HK-2 (cell line): ENCODE data around the gene DMPK.
A peak's percentile ranks its signal among the peaks of the same experiment; 100 is the strongest.
"Not testable (repeated sequence)": the region's sequence is repeated elsewhere in the genome, so short reads cannot be mapped to it uniquely, and the experiment has no call there.

Experiments used
- DNase-seq: peaks from one replicate; pipeline ENCODE4 v3.0.0-alpha.2; 2018; ENCODE audit not compliant: unreplicated experiment

DMPK gene

DNA sequence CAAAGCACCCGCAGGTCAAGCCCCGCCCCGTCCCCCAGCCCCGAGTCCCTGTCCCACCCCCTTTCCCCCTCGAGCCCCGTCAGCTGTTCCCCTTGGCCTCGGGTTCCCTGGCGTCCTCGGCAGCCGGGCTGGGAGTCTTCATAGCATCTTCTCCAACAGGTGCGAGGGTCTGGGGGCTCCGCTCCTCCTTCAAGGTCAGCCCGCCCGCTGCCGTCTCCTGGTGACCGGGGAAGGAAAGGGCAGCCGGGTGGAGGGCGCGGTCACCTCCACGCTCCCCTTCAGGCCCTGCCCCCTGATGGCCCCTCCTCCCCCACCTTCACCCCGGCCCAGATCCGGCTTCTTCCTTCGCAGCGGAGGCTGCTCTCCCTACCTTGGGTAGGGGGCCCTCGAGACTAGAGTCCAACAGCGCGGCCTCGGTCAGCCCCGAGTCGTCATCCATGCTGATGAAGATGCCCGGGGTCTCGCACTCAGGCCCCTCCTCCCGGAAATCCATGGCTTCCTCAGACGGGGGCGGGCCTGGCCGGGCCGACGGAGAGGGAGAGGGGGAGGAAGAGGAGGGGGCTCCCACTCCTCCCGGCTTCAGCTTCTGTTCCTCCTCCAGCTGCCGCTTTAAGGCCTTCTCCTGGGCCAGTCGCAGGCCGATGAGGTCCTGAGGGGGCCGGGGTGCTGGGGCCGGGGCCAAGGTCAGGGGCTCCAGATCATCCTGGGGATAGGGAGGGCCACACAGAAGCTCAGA is 33.4 kb upstream of the DMPK start:
- no peak for DNase-seq

GRCh38 chr19:45814851-45815480 is 32.7 kb upstream of the DMPK start, which contains the start of gene RSPH6A:
Gene RSPH6A, minus strand, starts transcription at chr19:45815308. Its CDS starts 132 bp downstream, at chr19:45815176.
- DNase-seq = no peak

DNA sequence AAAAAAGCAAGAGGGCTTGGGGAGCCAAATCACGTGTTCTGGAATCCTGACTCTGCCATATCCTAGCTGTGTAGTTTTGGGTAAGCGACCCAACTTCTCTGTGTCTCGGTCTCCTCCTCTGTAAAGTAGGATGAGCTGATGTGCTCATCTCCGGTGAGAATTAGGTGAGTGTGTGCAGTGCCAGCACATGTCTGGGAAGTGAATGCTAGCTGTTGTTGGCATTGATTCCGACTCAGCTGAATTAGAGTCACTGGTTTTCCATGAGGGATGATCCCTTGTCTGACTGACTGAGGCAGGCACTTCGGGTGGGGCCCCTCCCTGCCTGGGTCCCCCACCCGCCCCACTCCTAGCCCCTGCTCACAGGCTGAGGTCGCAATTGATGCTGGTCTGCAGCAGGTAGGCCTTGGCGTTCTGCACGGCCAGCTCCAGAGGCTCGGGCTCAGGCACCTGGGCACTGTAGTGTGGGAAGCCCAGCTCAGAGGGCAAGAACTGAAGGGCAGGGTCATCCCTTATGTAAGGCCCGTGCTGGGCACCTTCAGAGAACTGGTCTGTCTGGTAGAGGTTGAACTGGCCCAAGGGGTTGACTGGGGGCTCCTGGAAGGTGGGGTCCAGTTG is 32.0 kb upstream of the DMPK start:
- DNase-seq = no peak

GRCh38 chr19:45812297-45812696 is 30.0 kb upstream of the DMPK start:
- DNase-seq = no peak

DNA sequence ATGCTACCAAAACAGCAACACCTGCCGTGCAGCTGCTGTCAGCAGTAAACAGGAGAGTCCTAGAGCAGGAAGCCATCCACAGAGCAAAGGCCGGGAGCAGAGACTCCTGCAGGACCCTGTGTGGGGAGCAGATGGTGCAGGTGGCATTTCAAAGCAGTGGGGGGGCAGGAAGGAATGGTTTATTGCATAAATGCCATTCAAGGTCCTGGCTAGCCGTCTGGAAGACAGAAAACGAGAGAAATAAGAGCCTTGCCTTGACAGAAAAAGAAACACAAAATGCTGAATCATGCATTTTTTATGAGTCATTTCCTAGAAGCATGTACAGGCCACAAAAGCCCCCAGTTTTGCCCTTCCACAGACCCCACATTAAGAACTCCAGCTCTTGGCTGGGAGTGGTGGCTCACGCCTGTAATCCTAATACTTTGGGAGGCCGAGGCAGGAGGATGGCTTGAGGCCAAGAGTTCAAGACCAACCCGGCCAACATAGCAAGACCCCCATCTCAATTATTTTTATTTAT is 27.4 kb upstream of the DMPK start:
- DNase-seq = no peak

GRCh38 chr19:45805719-45806118 is 23.4 kb upstream of the DMPK start:
- no peak for DNase-seq

- no peak for DNase-seq
Observed at GRCh38 chr19:45804959-45805230, 22.6 kb upstream of the DMPK start.

DNA sequence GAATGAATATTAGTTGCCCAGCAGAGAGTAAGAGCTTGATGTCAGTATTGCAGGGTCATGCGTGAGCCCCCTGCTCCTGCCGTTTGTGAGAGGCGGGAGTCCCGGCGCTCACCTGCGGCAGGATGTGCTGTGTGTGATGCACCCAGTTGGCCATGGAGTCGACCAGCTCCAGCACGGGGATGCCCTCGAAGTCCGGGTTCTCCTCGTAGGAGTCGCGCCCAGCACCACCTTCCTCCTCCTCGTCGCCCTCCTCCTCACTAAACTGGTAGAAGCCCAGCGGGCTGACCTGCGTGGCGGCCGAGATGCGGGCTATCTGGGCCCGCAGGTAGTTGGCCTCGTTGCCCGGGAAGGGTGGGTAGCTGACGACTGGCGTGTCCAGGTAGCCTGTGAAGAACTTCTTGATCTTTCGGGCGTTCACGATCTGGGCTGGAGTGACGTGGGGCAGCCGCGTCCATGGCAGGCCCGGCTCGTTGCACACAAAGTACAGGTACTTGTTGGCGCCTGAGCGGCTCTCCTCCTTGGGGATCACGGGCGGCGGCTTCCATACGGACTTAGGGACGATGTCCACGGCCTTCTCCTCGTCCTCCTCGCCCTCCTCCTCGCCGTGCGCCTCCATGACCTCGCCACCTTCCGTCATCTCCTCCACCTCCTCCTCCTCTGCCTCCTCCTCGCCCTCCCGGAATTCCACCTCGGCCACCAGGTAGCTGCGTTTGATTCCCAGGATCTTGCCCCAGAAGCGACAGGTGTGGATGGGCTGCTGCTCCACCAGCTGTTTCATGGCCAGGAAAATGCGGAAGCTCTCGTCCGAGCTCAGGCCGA is 22.1 kb upstream of the DMPK start:
- DNase-seq = no peak

GRCh38 chr19:45801603-45802175 is 19.4 kb upstream of the DMPK start:
- DNase-seq = no peak

DNA sequence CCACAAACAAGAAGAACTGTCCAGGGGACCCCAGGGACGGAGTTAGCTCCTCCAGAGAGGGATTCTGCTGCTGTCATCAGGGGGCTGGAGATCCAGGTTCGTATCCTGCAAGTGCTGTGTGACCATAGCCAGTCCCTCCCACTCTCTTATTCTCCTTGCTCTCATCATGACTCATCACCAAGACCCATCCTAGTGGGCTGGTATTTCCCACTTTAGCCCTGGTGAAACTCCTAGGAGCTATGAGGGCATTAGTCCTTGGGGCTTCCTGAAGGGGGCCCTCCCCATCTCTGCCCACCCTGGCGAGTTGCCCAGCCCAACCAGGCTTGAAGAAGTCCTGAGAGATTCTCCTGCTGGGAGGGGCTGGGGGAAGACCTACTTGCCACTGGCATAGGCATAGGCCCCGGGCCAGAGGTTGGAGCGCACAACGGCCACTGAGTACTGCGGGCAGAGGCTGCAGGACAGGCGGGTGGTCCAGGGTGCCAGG is 17.8 kb upstream of the DMPK start:
- peak; percentile 84 for DNase-seq

- DNase-seq = not testable (repeated sequence)
Observed at GRCh38 chr19:45799541-45799940, 17.3 kb upstream of the DMPK start.

DNA sequence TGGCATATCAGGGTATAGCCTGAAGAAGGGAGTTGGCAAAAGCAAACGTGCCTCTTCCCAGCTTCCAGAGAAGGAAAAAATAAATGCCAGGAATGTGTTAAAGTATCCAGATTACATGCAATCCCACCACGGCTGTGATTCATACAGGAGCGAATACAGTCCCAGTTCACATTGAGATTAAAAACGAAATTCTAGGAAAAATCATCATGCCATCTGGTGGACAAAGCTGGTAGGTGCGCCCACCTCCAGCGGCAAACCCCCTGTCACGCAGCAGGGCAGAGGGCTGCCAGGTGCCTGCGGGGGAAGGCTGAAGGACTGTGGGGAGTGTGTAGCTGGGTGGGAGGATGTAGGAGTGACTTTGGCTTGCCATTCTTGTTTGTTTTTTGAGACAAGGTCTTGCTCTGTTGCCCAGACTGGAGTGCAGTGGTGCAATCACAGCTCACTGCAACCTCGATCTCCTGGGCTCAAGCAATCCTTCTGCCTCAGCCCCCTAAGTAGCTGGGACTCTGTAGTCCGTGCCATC is 16.8 kb upstream of the DMPK start:
- DNase-seq = peak; percentile 72

DNA sequence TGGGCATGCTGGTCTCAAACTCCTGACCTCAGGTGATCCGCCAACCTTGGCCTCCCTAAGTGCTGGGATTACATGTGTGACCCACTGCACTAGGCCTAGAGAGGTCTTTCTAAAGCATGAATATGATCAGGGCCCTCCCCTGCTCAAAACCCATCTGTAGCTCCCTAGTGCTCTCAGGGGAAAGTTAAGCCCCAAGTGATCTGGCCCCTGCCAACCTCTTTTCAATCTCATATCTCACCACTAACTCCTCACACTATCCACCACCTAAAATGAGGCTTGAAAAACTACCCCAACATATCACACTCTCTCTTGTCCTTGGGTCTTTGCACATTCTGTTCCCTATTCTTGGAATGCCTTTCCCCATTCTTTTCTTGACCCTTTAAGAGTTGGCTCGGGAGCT is 12.3 kb upstream of the DMPK start:
- no peak for DNase-seq

DNA sequence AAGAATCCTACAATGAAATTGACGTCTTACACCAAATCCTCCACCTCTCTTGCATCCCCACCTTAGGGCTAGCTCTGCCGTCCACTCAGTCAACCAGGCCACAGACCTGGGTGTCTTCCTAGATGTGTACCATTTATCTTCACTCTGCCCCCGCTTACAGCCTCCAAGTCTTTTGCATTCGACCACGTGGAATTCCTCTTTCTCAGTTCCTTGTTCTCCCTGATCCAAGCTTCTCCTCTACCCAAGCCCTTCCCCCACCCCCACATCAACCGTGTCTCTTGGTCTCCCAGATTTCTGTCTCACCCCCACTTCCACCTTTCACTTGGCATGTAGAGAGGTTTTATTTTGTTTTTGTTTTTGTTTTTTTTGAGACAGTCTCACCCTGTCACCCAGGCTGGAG is 11.6 kb upstream of the DMPK start:
- DNase-seq = no peak

GRCh38 chr19:45793178-45793564 is 10.9 kb upstream of the DMPK start:
- no peak for DNase-seq

DNA sequence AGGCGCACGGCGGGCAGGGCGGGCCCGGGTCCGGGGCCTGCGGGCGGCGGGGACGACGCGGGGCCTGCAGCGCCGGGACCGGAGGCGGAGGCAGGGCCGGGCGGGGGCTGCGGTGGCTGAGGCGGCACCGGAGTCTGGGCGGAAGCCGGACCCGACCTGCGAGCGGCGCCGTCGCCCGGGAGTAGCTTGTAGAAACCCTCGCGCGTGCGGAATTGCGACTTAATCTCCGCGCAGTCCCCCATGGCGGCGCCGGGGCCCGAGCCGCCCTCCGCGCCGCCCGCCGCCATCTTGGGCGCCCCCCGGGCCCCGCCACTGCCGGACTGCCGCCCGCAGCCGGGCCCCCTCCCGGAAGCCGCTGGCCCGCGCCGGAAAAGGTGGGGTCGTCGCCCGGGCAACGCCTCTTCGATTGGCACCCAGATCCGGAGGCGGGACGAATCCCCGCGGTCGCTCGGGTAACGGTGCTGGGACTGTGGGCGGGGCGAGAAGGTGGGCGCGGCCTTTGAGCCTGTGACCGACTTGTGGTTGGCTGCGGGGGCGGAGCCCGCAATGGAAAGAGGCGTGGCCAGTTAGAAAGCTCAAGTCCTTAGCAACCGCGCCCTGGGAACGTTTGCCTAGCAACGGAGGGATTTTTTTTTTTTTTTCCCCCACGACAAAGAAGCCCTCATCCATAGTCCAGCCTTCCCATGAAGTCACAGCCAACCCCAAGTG is 10.3 kb upstream of the DMPK start, which contains the start of gene DMWD:
Gene DMWD (minus strand): TSS at position 376 of the 708 bp plus-strand sequence. CDS start 89 bp downstream, at position 287.
- DNase-seq = peak; percentile 100

GRCh38 chr19:45791744-45792469 is 9.6 kb upstream of the DMPK start:
- DNase-seq = no peak

DNA sequence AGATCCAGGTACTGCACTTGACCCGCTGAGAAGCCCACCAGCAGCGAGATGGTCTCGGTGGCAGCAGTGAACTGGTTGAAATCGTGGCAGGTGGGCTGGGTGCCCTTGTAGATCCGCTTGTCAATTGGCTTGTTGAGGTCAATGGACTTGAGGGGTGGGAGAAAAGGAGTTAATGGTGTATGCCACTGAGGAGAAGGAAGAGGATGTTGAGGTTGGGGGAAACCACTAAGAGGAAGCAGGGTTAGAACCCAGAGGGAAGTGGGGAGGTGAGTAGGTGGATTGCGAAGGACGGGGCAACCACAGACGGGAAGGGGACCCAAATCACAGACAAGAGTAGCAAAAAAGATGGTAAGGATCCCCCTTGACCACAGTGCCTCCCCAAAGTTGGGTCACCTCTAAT is 8.7 kb upstream of the DMPK start:
- no peak for DNase-seq

DNA sequence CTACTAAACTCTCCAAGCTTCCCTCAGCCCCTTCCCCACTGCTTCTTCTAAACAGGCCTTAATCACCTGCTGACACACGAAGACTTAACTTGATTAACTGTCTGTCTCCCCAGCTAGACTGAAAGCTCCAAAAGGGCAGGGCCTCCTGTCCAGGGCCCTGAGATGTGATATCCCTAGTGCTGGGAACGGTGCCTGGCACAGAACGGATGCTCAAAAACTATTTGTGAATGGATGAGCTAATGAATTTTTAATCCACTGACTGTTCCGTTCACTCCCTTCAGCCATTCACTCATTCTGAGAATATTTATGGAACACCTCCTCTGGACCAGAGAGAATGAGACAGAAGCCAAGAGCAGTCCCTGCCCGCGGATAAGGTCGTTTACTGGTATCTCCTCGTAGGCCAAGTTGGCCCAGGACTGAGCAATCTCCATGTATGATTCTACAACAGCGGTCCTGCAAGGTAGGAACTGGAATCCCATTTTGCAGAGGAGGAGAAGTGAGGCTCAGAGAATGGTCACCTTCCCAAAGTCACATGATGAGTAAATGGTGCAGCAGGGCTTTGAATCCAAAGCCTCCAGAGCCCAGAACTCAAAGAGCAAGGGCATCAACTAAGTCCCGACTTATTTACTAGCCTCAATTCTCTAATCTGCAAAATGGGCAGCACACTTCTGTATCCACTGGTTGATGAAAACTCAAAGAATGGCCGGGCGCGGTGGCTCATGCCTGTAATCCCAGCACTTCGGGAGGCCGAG is 6.9 kb upstream of the DMPK start:
- DNase-seq = no peak
